ENCODE measurements around the gene LEO1.

LEO1 gene

DNA sequence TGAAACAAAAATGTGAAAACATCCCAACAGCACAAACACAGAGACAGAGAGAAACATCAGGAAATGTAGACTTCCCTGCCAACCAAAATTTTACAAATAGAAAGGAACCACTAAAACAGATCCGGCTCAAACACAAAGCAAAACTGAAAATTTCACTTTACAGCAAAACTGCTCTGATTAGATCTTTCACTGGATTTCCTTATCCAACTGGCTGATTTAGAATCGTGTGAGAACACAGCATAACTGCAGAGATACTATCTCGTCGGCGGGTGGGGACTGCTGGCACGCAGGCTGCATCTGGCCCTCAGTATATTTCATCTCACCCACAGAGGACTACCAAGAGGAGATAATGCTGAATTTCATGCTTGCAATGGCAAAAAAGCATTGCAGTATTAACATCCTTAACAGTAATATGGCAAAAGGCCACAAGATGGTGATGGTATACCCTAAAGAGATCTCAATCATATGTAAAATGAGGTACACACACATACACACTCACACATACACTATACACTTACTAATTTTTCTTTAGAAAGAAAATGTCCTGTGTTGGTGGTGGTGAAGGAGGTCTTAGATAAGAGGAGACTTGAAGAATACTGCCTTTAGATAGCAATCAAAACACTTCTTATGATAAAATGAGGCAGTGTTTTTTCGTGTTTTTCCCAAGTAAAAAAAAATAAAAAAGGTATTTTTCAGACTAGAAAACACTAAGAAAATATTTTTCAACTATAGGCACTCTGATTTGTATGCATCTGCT lies 10.6 kb upstream of the LEO1 start:
- TF ChIP-seq POLR2A (IDR thresholded peaks at IDR 0.05; ENCODE audit: low read depth, low read length) = no peak
- DNase-seq (ENCODE audit: insufficient read length, low spot score) (peak; percentile 6), FAIRE-seq (peak; percentile 23)

DNA sequence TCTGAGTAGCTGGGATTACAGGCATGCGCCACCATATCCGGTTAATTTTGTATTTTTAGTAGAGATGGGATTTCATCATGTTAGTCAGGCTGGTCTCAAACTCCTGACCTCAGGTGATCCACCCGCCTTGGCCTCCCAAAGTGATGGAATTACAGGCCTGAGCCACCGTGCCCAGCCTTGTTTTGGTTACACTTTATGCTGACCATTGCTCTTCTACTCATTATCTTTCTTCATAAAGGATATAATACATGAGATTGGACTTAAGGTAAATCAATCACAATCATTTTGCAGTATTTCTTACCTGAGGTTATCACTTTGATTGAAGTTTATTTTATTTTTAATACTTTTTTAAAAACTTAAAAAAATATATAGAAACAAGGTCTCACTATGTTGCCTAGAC lies 2.2 kb upstream of the LEO1 start:
- no peak for DNase-seq (ENCODE audit: insufficient read length, low spot score)
- TF ChIP-seq POLR2A (IDR thresholded peaks at IDR 0.05; ENCODE audit: low read depth, low read length) = no peak
- FAIRE-seq = no peak

DNA sequence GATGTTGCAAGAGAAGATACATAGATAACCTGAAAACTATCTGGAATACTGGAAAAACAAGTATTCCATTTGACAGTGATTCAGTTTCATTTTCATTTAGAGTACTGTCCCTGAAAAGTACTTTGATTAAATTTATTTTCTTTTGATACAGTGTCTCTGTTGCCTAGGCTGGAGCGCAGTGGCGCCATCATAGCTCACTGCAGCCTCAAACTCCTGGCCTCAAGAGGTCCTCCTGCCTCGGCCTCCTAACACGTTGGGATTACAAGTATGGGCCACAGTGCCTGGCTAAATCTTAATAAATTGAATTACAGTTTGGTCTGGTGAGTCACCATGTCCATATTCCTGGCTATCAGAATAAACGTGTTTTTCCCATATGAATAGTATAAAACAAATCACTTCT lies 1.6 kb upstream of the LEO1 start:
- TF ChIP-seq POLR2A (IDR thresholded peaks at IDR 0.05; ENCODE audit: low read depth, low read length) = no peak
- FAIRE-seq (no peak), DNase-seq (ENCODE audit: insufficient read length, low spot score) (no peak)

DNA sequence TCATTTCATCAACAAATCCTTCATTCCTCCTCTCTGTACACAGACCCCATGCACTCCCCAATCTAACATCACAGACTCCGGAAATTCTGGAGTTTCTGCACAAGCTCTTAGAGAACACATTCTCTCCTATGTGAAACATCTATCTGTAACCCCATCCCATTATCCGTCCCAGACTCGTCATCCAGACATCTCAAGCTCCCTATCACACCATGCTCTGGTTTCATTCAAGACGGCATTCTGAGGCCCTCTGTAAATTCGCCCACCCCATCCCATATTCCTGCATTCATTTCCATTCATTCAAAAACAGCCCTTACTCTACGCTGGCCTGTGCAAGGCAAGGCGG lies 575 bp downstream of the LEO1 start:
- no peak for FAIRE-seq
- peak; percentile 7 for DNase-seq (ENCODE audit: insufficient read length, low spot score)

DNA sequence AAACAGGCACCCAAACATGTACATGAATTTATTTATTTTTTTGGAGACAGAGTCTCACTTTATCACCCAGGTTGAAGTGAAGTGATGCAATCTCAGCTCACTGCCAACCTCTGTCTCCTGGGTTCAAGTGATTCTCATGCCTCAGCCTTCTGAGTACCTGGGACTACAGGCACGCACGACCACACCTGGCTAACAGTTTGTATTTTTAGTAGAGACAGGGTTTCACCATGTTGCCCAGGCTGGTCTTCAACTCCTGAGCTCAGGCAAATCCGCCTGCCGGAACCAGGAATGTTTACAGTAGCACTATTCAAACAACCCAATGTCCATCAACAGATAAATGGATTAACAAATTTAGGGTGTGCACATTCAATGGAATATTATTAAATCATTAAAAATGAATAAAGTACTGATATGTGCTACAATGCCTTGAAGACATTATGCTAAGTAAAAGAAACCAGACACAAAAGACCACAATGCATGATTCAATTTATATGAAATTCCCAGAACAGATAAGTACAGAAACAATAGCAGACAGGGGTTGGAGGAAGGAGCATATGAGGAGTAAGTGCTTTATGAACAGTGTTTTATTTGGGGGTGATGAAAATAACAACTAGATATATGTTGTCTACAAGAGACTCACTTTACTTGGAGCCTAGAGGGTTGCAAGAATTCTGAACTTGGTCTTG lies 1.3 kb downstream of the LEO1 start:
- no peak for TF ChIP-seq POLR2A (IDR thresholded peaks at IDR 0.05; ENCODE audit: low read depth, low read length)
- DNase-seq (ENCODE audit: insufficient read length, low spot score) = no peak
- FAIRE-seq = no peak

More for the DNA sequence above, 575 bp downstream of the LEO1 start:
- TF ChIP-seq POLR2A (IDR thresholded peaks at IDR 0.05; ENCODE audit: low read depth, low read length) = no peak

DNA sequence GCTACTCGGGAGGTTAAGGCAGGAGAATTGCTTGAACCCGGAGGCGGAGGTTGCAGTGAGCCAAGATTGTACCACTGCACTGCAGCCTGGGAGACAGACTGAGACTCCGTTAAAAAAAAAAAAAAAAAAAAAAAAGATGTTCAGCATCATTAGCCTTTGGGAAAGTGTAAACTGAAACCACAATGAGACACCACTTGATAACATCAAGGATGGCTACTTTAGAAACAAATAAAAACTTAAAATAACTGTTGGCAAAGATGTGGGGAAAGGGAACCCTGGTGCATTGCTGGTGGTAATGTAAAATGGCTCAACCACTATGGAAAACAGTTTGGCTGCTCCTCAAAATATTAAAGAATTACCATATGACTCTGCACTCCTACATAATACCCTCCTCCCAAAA lies 1.9 kb downstream of the LEO1 start:
- FAIRE-seq = no peak
- no peak for DNase-seq (ENCODE audit: insufficient read length, low spot score)
- TF ChIP-seq POLR2A (IDR thresholded peaks at IDR 0.05; ENCODE audit: low read depth, low read length) = no peak

DNA sequence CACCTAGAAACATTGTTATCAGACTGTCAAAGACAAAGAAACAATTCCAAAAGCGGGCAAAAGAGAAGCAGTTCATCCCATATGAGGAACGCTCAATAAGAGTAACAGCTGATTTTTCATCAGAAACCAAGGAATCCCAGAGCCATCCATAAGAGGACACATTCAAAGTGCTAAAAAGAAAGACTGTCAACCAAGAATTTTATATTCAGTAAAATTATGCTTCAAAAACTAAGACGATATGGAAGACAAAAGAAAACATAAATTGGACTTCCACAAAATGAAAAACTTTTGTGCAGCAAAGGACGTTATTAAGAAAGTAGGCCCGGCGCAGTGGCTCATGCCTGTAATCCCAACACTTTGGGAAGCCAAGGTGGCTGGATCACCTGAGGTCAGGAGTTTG lies 4.0 kb downstream of the LEO1 start:
- TF ChIP-seq POLR2A (IDR thresholded peaks at IDR 0.05; ENCODE audit: low read depth, low read length) = no peak
- DNase-seq (ENCODE audit: insufficient read length, low spot score) = no peak
- no peak for FAIRE-seq

DNA sequence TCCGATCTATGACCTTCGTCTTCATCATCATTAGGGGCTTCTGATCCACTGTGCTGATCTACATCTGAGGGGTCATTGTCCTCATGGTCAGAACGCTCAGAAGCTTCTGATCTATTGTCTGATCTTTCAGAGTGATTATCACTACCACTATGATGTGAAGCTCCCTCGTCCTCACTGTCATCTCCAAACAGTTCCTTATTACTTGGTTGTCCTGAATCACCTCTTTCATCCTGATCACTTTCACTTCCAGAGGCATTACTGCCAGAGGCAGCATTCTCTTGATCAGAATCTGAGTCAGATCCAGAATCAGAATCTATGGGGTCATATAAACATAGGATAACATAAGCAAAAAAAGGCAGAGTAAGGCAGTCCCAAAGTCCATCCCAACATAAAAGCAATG lies 5.4 kb downstream of the LEO1 start:
- DNase-seq (ENCODE audit: insufficient read length, low spot score) (no peak), FAIRE-seq (no peak)
- no peak for TF ChIP-seq POLR2A (IDR thresholded peaks at IDR 0.05; ENCODE audit: low read depth, low read length)

DNA sequence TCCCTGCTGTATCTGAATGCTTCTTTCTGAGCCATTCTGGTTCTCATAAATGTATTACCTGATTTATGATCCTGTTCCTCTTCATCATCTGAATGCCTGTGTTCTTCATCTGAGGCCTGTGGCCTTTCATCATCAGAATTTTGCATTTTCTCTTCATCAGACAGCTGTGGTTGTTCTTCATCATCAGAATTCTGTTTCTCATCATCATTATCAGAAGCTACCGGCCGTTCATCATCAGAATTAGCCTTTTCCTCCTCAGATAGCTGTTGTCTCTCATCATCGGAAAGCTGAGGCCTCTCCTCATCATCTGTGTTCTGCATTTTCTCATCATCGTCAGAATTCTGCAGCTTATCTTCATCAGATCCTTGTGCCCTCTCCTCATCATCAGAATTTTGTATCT lies 5.9 kb downstream of the LEO1 start:
- DNase-seq (ENCODE audit: insufficient read length, low spot score) (no peak), FAIRE-seq (no peak)
- TF ChIP-seq POLR2A (IDR thresholded peaks at IDR 0.05; ENCODE audit: low read depth, low read length) = no peak

DNA sequence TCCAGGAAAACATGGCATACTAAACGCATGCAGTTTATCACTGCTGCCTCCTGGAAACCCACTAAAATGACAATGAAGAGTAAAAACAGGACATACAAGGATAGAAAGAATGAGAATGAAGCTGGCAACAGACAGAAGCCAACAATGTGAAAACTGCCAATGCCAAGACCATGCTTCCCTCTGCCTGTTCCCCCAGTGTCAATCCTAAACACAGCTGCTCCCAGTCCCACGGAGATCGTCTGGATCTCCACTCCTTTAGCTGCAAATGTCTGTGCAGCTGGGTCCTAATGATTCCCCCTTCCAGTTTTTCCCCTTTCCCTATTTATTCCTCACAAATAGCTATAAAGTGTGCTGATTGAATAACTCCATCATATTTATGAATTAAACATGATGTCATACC lies 16.1 kb downstream of the LEO1 start:
- FAIRE-seq (no peak), DNase-seq (ENCODE audit: insufficient read length, low spot score) (no peak)
- no peak for TF ChIP-seq POLR2A (IDR thresholded peaks at IDR 0.05; ENCODE audit: low read depth, low read length)

DNA sequence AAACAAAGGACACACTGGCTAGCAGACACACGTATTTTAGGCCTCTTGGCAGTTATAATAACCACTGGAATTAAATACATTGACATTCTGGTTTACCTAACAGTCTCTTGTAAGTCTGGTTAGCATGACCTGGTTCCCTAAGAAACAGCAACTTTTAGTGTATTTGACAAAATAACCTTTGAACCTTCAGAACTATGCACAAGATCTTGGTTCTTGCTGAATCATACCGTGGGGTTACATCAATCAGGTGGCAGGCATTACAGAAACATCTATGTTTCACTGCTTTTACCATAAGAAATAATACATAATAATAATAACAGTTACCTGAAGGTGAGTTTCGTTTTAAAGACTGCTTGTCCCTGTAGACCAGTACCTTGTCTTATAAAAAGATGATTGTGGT lies 18.8 kb downstream of the LEO1 start:
- no peak for FAIRE-seq

DNA sequence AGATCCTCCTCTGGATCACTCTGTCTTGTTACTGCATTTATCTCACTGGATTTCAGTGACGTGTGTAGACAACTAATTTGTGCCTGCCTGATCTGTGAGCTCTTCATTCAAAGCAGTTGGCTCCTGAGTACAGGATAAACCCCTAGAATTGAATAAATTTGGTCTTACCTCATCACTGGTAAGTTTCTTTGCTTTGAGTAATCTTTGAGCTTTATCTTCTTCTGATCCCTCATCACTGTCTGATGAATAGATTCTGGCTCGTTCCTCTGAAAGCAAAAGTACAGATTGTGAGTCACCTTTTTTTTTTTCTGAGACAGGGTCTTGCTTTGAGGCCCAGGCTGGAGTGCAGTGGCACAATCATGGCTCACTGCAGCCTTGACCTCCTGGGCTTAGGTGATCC lies 24.5 kb downstream of the LEO1 start:
- no peak for DNase-seq (ENCODE audit: insufficient read length, low spot score)
- FAIRE-seq = no peak
- no peak for TF ChIP-seq POLR2A (IDR thresholded peaks at IDR 0.05; ENCODE audit: low read depth, low read length)

More for the DNA sequence above, 18.8 kb downstream of the LEO1 start:
- no peak for DNase-seq (ENCODE audit: insufficient read length, low spot score)
- no peak for TF ChIP-seq POLR2A (IDR thresholded peaks at IDR 0.05; ENCODE audit: low read depth, low read length)

DNA sequence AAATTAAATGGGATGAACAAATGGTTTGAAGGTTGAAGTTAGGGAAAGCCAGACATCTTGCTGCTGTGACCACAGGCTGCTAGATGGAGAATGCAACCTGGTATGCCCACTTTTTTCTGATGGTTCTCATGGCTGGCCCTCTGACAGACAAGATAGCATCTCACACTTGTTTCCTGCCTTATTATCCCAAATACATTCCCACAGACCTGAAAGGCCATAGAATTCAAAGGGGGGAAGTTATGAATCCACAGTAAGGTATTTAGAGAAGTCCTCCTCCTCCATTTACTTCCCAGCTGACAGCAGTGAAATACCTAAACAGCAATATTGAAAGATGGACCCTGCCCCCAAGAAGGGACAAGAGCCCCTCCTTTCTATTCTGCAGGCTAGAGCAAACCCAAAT lies 32.4 kb downstream of the LEO1 start:
- no peak for TF ChIP-seq POLR2A (IDR thresholded peaks at IDR 0.05; ENCODE audit: low read depth, low read length)
- no peak for DNase-seq (ENCODE audit: insufficient read length, low spot score)
- no peak for FAIRE-seq

DNA sequence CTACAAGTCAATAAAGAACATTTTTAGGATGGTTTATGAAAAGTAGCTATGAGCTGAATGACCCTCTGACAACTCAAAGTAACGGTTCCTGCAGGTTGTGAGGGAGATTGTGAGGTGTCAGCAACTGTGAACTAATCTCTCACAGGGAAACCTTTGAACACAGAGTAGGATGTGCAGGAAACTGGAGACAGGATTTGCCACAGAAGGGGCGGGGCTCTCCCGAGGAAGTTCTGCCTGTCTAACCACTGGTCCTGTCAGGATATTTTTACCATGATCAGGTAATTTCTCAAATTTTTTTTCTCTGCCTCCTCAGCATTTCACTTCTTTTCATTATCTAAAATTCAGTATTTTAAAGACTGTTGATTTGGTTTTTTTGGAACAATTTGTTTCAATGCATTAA lies 33.3 kb downstream of the LEO1 start:
- DNase-seq (ENCODE audit: insufficient read length, low spot score) (no peak), FAIRE-seq (no peak)
- TF ChIP-seq POLR2A (IDR thresholded peaks at IDR 0.05; ENCODE audit: low read depth, low read length) = no peak

DNA sequence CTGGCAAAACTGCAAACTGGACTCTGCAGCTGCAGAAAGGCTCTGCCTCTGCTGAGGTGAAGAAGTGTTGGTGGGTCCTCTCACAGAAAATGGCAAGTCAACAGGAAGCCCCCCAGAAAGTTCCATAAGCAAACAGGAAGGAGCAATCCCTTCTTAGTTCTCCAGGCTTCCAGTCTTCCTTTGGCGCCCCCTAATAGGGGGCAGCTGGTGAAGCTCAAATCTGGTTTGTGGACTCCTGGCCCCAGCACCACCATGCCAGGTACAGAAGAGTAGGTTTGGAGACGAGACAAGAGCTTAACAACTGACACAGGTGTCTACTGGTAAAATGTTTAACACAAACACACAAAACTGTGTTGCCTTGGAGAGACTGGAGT lies 35.5 kb downstream of the LEO1 start:
- no peak for FAIRE-seq

More for the DNA sequence above, 35.5 kb downstream of the LEO1 start:
- no peak for DNase-seq (ENCODE audit: insufficient read length, low spot score)
- no peak for TF ChIP-seq POLR2A (IDR thresholded peaks at IDR 0.05; ENCODE audit: low read depth, low read length)
